Mucosa of stomach (tissue), 1 donor: ENCODE data around the gene CDX1.

Experiments
- H3K27me3 ChIP-seq: one replicate; pipeline ENCODE4 v1.7.0; 2013; ENCODE audit warnings: mild to moderate bottlenecking, low read length; ENCODE audit not compliant: control insufficient read depth, insufficient read depth
- H3K36me3 ChIP-seq: one replicate; pipeline ENCODE4 v1.7.0; 2013; ENCODE audit warnings: low read length; ENCODE audit not compliant: control insufficient read depth, insufficient read depth
- H3K4me1 ChIP-seq: one replicate; pipeline ENCODE4 v1.7.0; 2013; ENCODE audit warnings: mild to moderate bottlenecking, low read length; ENCODE audit not compliant: control insufficient read depth, insufficient read depth
- H3K4me3 ChIP-seq: one replicate; pipeline ENCODE4 v1.7.0; 2013; ENCODE audit warnings: low read length
- H3K9ac ChIP-seq: one replicate; pipeline ENCODE4 v1.7.0; 2013; ENCODE audit warnings: mild to moderate bottlenecking, low read length, moderate library complexity
- H3K9me3 ChIP-seq: one replicate; pipeline ENCODE4 v1.7.0; 2013; ENCODE audit warnings: mild to moderate bottlenecking, low read length, moderate library complexity; ENCODE audit not compliant: control insufficient read depth
- donor health status: Pancreatic carcinoma.

The CDX1 gene

DNA sequence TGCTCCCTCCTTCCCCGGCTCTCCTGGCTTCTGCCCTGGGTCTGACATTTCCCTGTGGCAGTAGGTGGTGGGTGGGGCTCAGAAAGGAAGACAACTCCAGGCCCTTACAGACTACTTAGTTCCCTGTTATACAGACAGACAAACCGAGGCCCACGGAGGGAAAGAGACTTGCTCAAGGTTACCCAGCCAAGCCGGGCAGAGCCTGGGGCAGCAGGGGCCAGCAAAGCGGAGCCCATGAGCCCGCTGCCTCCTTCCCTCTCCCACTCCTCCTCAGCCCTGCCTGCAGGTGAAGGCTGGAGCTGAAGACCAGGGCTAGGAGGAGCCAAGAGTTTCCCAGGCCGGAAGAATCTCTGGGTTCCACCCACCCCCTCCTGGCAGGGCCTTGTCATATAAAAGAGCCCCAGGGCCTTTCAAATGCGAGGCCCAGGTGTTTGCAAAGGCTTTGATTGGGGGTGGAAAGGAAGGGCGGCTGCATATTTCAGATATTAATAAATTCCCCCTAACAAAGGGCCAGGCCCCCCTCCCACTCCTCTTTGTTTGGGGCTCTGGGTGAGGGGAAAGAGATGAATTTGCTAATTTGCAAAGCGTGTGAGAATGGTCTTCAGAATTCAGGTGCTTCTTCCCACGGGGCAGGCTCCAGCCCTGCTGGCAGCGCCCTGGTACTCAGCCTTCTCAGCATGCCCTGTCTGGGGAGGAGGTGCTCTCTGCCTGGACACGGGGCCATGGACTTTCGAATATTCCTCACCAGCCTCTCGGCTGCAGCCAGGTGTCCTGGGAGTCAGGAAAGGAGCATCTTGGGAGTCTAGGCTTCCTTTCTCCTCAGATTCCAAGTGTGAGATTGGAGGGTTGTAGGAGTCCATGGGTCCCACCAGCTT, 44.8 kb downstream of the CDX1 start:
- peaks cover 39% of the 10 kb centered on the region for H3K4me1 ChIP-seq
- peaks cover 12% of the 10 kb centered on the region for H3K27me3 ChIP-seq
- H3K9ac ChIP-seq = no peak overlapping the region
- no peak overlapping the region for H3K4me3 ChIP-seq
- H3K9me3 ChIP-seq = no peaks in the 10 kb centered on the region
- no peaks in the 10 kb centered on the region for H3K36me3 ChIP-seq

DNA sequence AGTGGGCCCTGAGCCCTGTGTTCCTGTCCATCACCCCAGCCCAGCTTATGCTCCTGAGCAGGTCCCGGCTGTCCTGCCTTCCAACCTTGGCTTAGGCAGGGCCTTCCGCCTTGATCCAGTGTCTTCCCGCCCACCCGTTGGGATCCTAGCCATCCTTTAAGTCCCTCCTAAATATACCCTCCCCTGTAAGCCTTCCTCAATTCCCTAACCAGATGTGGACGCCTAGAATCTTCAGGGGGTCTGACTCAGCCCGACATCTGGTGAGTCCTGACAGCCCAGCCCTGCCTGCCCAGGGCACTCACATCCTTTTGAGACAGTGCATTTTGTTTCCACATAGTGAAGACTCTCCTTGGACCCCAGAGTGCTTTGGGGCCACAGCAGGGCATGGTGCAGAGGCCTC, 47.0 kb downstream of the CDX1 start:
- Histone ChIP-seq H3K36me3 (no peaks in the 10 kb centered on the region), H3K9me3 (no peaks in the 10 kb centered on the region), H3K9ac (no peak overlapping the region), H3K4me1 (peaks cover 54% of the 10 kb centered on the region), H3K4me3 (no peak overlapping the region), H3K27me3 (peaks cover 6% of the 10 kb centered on the region)

DNA sequence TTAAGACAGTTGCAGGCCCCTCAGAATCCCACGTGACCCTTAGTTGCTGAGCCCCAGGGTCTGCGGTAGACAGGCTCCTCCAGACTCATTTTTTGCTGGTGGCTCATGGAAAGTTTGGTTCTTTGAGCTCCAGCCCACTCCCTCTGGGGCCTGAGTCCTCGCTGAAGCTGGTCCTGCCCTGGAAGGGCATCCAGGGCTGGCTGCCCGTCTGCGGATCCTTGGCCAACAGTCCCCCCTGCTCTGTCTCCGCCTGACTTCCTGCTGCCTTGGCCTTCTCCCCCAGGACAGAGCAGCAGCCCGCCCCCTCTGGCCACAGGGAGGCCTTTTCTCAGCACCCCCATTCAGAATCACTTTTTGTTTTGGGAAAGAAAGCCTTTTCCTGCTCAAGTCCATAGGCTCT, 47.7 kb downstream of the CDX1 start:
- no peaks in the 10 kb centered on the region for H3K36me3 ChIP-seq
- no peak overlapping the region for H3K4me3 ChIP-seq
- H3K9me3 ChIP-seq = no peaks in the 10 kb centered on the region
- peaks cover 3% of the 10 kb centered on the region for H3K27me3 ChIP-seq
- peaks cover 47% of the 10 kb centered on the region for H3K4me1 ChIP-seq
- H3K9ac ChIP-seq = no peak overlapping the region

GRCh38 chr5:150215979-150216944, 49.7 kb downstream of the CDX1 start:
- H3K9me3 ChIP-seq = no peaks in the 10 kb centered on the region
- H3K36me3 ChIP-seq = no peaks in the 10 kb centered on the region
- peaks cover 3% of the 10 kb centered on the region for H3K27me3 ChIP-seq
- no peak overlapping the region for H3K4me3 ChIP-seq
- H3K9ac ChIP-seq = no peak overlapping the region
- H3K4me1 ChIP-seq = peaks cover 39% of the 10 kb centered on the region

GRCh38 chr5:150217038-150217437, 50.5 kb downstream of the CDX1 start:
- no peak overlapping the region for H3K4me3 ChIP-seq
- no peaks in the 10 kb centered on the region for H3K36me3 ChIP-seq
- no peaks in the 10 kb centered on the region for H3K27me3 ChIP-seq
- H3K4me1 ChIP-seq = peaks cover 36% of the 10 kb centered on the region
- H3K9ac ChIP-seq = no peak overlapping the region
- H3K9me3 ChIP-seq = no peaks in the 10 kb centered on the region

DNA sequence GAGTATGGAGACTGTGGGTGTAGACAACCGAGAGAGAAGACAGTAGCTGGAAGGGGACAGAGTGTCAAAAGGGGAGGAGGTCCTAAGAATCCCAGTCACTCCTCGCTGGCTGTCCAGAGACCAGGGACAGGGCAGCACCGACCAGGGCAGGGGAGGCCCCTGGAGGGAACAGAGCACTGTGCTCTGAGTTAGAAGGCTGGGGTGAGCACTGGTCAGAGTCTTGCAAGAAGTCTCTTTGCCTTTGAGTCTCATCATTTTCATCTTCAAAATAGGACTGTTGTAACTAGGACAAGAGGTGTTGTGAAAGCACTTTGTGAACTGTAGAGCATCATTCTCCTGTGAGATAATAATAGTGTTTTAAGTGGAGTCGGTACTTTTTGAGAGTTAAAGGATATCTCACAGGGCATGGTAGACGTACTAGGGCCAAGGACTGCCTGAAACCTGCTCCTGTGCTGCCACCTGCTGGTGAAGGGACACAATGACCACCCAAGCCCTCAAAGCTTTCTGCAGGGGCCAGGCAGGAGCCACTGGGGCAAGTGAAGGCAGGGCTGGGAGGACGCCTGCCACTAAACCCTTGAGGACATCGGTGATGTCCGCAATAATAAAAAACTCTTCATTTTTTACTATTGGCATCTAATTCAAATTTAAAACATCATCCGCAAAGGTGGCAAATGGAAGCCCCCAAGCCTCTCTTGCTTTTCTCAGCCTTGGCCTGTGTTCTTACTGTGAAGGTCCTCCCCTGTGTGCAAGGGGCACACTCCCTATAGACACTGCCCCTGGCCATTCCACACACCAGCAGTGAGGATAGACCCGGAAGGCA, 51.5 kb downstream of the CDX1 start:
- Histone ChIP-seq H3K9me3 (no peaks in the 10 kb centered on the region), H3K4me3 (no peak overlapping the region), H3K36me3 (no peaks in the 10 kb centered on the region), H3K27me3 (no peaks in the 10 kb centered on the region), H3K9ac (no peak overlapping the region), H3K4me1 (peaks cover 36% of the 10 kb centered on the region)

- Histone ChIP-seq H3K4me3 (no peak overlapping the region), H3K27me3 (no peaks in the 10 kb centered on the region), H3K4me1 (peaks cover 34% of the 10 kb centered on the region), H3K9me3 (no peaks in the 10 kb centered on the region), H3K36me3 (no peaks in the 10 kb centered on the region), H3K9ac (no peak overlapping the region)
Observed at GRCh38 chr5:150218693-150219035, 52.1 kb downstream of the CDX1 start.

DNA sequence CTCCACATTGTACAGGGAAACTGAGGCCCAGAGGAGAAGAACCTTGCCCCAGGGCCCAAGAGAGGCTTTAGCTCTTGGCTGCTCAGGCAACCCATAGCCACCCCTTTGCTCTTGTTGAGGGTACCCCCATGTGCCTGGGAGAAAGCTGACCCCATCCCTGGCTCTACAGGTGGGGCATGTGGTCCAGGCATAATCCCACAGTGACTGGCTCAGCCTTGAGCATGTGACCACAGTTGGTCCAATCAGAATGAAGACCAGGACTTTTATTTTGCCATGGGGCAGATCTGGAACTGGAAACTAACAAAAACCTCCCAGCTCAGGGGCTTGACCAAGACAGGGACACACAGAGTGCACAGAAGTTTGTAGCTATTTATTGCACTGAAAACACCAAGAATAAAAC, 52.6 kb downstream of the CDX1 start:
- Histone ChIP-seq H3K4me1 (peaks cover 31% of the 10 kb centered on the region), H3K9me3 (no peaks in the 10 kb centered on the region), H3K9ac (no peak overlapping the region), H3K4me3 (no peak overlapping the region), H3K27me3 (no peaks in the 10 kb centered on the region), H3K36me3 (no peaks in the 10 kb centered on the region)

DNA sequence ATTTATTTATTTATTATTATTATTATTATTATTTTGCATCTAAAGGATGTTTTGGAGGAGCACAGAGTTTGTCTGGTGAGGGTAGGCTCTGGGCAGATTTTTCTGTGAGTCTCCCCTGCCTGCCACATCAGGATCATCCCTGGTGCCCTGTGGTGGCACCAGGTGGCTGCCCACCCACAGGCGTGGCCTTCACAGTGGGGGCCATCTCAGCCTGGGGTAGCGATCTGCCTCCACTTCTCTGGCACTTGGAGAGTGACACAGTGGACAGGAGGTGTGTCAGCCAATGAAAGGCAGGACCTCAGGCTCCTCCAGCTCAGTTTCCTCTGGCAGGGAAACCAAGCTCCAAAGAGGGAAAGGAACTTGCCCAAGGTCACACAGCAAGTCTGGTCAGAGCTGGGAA, 53.3 kb downstream of the CDX1 start:
- Histone ChIP-seq H3K4me1 (peaks cover 31% of the 10 kb centered on the region), H3K36me3 (no peaks in the 10 kb centered on the region), H3K9ac (no peak overlapping the region), H3K4me3 (no peak overlapping the region), H3K27me3 (no peaks in the 10 kb centered on the region), H3K9me3 (no peaks in the 10 kb centered on the region)

DNA sequence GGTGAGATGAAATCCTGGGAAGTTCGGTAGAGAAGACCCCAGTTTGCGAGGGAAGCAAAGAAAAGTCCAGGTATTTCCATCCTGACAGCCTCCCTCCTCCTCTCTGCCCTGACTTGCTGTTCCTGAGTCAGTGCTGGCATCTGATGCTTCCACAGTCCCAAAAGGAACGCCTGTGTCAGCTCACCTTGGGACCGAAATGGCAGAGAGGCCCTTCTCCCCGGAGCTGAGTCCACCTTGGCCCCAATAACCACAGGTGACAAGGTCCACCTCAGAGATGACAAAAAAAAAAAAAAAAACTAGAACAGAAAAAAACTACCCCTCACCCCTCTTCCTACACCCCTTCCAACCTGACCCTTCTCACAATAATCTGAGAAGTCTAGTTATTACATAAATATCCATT, 54.9 kb downstream of the CDX1 start:
- Histone ChIP-seq H3K9ac (no peak overlapping the region), H3K4me1 (peaks cover 16% of the 10 kb centered on the region), H3K27me3 (no peaks in the 10 kb centered on the region), H3K36me3 (no peaks in the 10 kb centered on the region), H3K9me3 (no peaks in the 10 kb centered on the region), H3K4me3 (no peak overlapping the region)

DNA sequence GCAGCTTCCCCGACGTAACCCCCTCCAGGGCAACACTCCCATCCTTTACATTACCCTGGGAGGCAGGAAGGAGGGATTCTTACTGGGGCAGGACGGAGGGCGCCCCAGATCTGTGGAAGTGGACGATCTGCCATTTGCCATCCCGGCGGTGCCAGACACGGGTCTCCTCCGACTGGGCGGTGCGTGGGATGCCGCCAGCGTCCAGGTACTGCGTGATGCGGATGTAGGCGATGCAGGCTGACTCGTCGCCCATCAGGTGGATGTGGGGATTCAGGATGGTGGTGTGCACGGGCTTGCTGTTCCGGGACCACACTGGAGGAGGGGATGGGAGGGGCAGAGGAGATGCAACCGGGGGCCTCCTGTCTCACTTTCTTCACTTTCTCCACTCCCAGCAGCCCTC, 56.3 kb downstream of the CDX1 start:
- no peaks in the 10 kb centered on the region for H3K27me3 ChIP-seq
- no peaks in the 10 kb centered on the region for H3K9me3 ChIP-seq
- peaks cover 1% of the 10 kb centered on the region for H3K4me1 ChIP-seq
- no peak overlapping the region for H3K4me3 ChIP-seq
- H3K9ac ChIP-seq = no peak overlapping the region
- H3K36me3 ChIP-seq = no peaks in the 10 kb centered on the region
